ENCODE measurements around the gene ATG7.
A peak's percentile ranks its signal among the peaks of the same experiment; 100 is the strongest.

Gene ATG7

GRCh38 chr3:11556851-11557644, 284.9 kb downstream of the ATG7 start:
- DNase-seq = no peak

GRCh38 chr3:11558002-11558401, 285.8 kb downstream of the ATG7 start:
- DNase-seq = peak; percentile 31 to 49

- no peak for DNase-seq
Measured at GRCh38 chr3:11558411-11558903, 286.3 kb downstream of the ATG7 start.

- DNase-seq = no peak
Measured at GRCh38 chr3:11558918-11559815, 287.0 kb downstream of the ATG7 start.

- DNase-seq = no peak
Measured at GRCh38 chr3:11559816-11560633, 287.8 kb downstream of the ATG7 start.

- no peak for DNase-seq
Measured at GRCh38 chr3:11560746-11561145, 288.5 kb downstream of the ATG7 start.

GRCh38 chr3:11562277-11562881, 290.2 kb downstream of the ATG7 start:
- DNase-seq = no peak

GRCh38 chr3:11563159-11563864, 291.1 kb downstream of the ATG7 start:
- no peak for DNase-seq

- DNase-seq = no peak
Measured at GRCh38 chr3:11563865-11564185, 291.6 kb downstream of the ATG7 start.

GRCh38 chr3:11564577-11565001, 292.4 kb downstream of the ATG7 start:
- DNase-seq = no peak

- no peak for DNase-seq
Measured at GRCh38 chr3:11565072-11565471, 292.9 kb downstream of the ATG7 start.

GRCh38 chr3:11565492-11565891, 293.3 kb downstream of the ATG7 start:
- DNase-seq = no peak

- no peak for DNase-seq
Measured at GRCh38 chr3:11565932-11566331, 293.7 kb downstream of the ATG7 start.

- no peak for DNase-seq
Measured at GRCh38 chr3:11566478-11566877, 294.3 kb downstream of the ATG7 start.

GRCh38 chr3:11566916-11567315, 294.7 kb downstream of the ATG7 start:
- no peak for DNase-seq

- DNase-seq = peak in 1 of 2 experiments; percentile 37
Measured at GRCh38 chr3:11567516-11568467, 295.6 kb downstream of the ATG7 start.

- DNase-seq = no peak
Measured at GRCh38 chr3:11568503-11569155, 296.4 kb downstream of the ATG7 start.

GRCh38 chr3:11569156-11569741, 297.1 kb downstream of the ATG7 start:
- no peak for DNase-seq

GRCh38 chr3:11570251-11570650, 298.1 kb downstream of the ATG7 start:
- no peak for DNase-seq
